HepG2 (cell line): ENCODE measurements around the gene FRMD4B. TPM values are rescaled to one million over a fixed set of nuclear protein-coding genes. Genes with fewer than 3 reads are reported as not detected.

Experiments used
- ATAC-seq: fragments of 200-7000 bp; cut with Tn5 transposase; 3 replicates; pipeline ENCODE4 v1.9.1; 2020; ENCODE audit warnings: mild to moderate bottlenecking, moderate library complexity
- BruUV-seq: library from RNA; stranded (reverse); fragments of 400-500 nt; replicated peaks from 2 replicates; lab custom pipeline; 2021; lab: Mats Ljungman, UMichigan
- CTCF ChIA-PET: fragments of 300-600 bp; formaldehyde crosslinking; extraction: SDS; loops from one replicate; lab custom pipeline; 2021; ENCODE audit warnings: low total read pairs, inconsistent platforms, low intra/inter-chr PET ratio; lab: Yijun Ruan, JAX
- POLR2A ChIA-PET: fragments of 350-600 bp; sonication (Branson Sonifier 250); formaldehyde crosslinking; loops from one replicate; lab custom pipeline; 2020; ENCODE audit warnings: antibody characterized with exemption, inconsistent platforms; lab: Yijun Ruan, JAX
- DNase-seq: peaks from one replicate; pipeline ENCODE4 v3.0.0-alpha.2; 2015; ENCODE audit warnings: low spot score
- FAIRE-seq: peaks from 3 replicates; lab custom pipeline; 2011; peaks lifted over from hg19 to GRCh38; lab: Jason Lieb, UNC
- H2AFZ ChIP-seq: one replicate; pipeline ENCODE4 v1.6.1; 2011; ENCODE audit warnings: low read length, inconsistent platforms
- H3K27ac ChIP-seq: fragments of 300-600 bp; 3 replicates; pipeline ENCODE4 v1.8.0; 2011; ENCODE audit warnings: mixed run types, mild to moderate bottlenecking, mixed read lengths, low read length, inconsistent platforms; ENCODE audit not compliant: insufficient read depth; ENCODE audit errors: extremely low read length
- H3K27me3 ChIP-seq, 2 experiments: fragments of 200-600 bp in 1 of 2; 2 replicates in 1 of 2; 3 replicates in 1 of 2; pipeline versions ENCODE4 v1.6.0 to v1.8.0; 2011; ENCODE audit warnings: low read length in 2 of 2, mild to moderate bottlenecking in 2 of 2, moderate library complexity in 2 of 2, inconsistent platforms in 1 of 2; ENCODE audit not compliant: insufficient read depth in 2 of 2, control insufficient read depth in 1 of 2
- H3K36me3 ChIP-seq, 2 experiments: fragments of 200-600 bp in 1 of 2; replicated peaks in 1 of 2; 2 replicates in 1 of 2; 3 replicates in 1 of 2; pipeline versions ENCODE4 v1.5.1 to v1.8.0; 2011; ENCODE audit warnings: low read length in 2 of 2, inconsistent platforms in 1 of 2; ENCODE audit not compliant: insufficient read depth in 2 of 2, control insufficient read depth in 1 of 2
- H3K4me1 ChIP-seq: 2 replicates; pipeline ENCODE4 v1.5.1; 2012; ENCODE audit warnings: low read length, inconsistent platforms; ENCODE audit not compliant: insufficient read depth
- H3K4me2 ChIP-seq: 2 replicates; pipeline ENCODE4 v1.6.0; 2011; ENCODE audit warnings: low read depth, low read length, inconsistent platforms
- H3K4me3 ChIP-seq, 3 experiments: fragments of 200-600 bp in 1 of 3; sonication (generic), shearing (Covaris generic) in 1 of 3; replicated peaks in 1 of 3; 2 replicates each; pipeline ENCODE4 v1.5.1; 2011 to 2016; ENCODE audit warnings: low read length in 3 of 3, inconsistent platforms in 2 of 3, low read depth in 2 of 3, mild to moderate bottlenecking in 2 of 3, control low read depth in 1 of 3, mixed read lengths in 1 of 3; ENCODE audit not compliant: insufficient read depth in 1 of 3
- H3K79me2 ChIP-seq: one replicate; pipeline ENCODE4 v1.6.1; 2011; ENCODE audit warnings: low read length, inconsistent platforms; ENCODE audit not compliant: insufficient read depth
- H3K9ac ChIP-seq: 2 replicates; pipeline ENCODE4 v1.6.0; 2011; ENCODE audit warnings: mild to moderate bottlenecking, low read depth, low read length, inconsistent platforms; ENCODE audit not compliant: insufficient read depth
- H3K9me3 ChIP-seq: 2 replicates; pipeline ENCODE4 v1.5.1; 2012; ENCODE audit warnings: mild to moderate bottlenecking, low read length
- H4K20me1 ChIP-seq: 2 replicates; pipeline ENCODE4 v1.6.0; 2011; ENCODE audit warnings: inconsistent platforms, mild to moderate bottlenecking, low read length, moderate library complexity; ENCODE audit not compliant: insufficient read depth
- ARID3A ChIP-seq: IDR thresholded peaks from 2 replicates; pipeline ENCODE4 v1.6.1; 2012; ENCODE audit warnings: low read depth, low read length, improper control_type of control experiment
- BRCA1 ChIP-seq: sonication (generic); formaldehyde crosslinking; IDR thresholded peaks from 2 replicates; pipeline ENCODE4 v1.4.0; 2020; ENCODE audit warnings: missing genetic modification reagents
- CEBPZ ChIP-seq: IDR thresholded peaks from 2 replicates; pipeline ENCODE4 v1.6.1; 2012; ENCODE audit warnings: low read length, improper control_type of control experiment
- CHD4 ChIP-seq: fragments of 200-600 bp; sonication (generic); IDR thresholded peaks from 2 replicates; pipeline ENCODE4 v1.7.0; 2017; ENCODE audit warnings: mild to moderate bottlenecking, low read length, borderline replicate concordance
- CREB1 ChIP-seq, 2 experiments: fragments of 450-650 bp in 1 of 2; IDR thresholded peaks; 2 replicates each; pipeline ENCODE4 v1.6.1; 2016 to 2017; ENCODE audit warnings: control low read depth in 1 of 2, mild to moderate bottlenecking in 1 of 2, missing compliant biosample characterization in 1 of 2, missing genetic modification characterization in 1 of 2
- FOSL2 ChIP-seq: sonication (generic); formaldehyde crosslinking; IDR thresholded peaks from 2 replicates; pipeline ENCODE4 v1.4.0; 2020; ENCODE audit warnings: missing genetic modification reagents
- RBFOX2 ChIP-seq: fragments of 200-400 bp; formaldehyde crosslinking; IDR thresholded peaks from 2 replicates; pipeline ENCODE4 v1.6.1; 2017; ENCODE audit warnings: low read depth, mild to moderate bottlenecking, low read length
- SMYD3 ChIP-seq: sonication (generic); formaldehyde crosslinking; IDR thresholded peaks from 2 replicates; pipeline ENCODE4 v1.8.1; 2023; ENCODE audit warnings: mild to moderate bottlenecking, missing genetic modification reagents
- SP1 ChIP-seq, 2 experiments: fragments of 450-650 bp in 1 of 2; sonication (generic) in 1 of 2; formaldehyde crosslinking in 1 of 2; IDR thresholded peaks; 2 replicates each; pipeline versions ENCODE4 v1.4.0 to v1.6.1; 2016 to 2020; ENCODE audit warnings: missing genetic modification reagents in 1 of 2
- ZBTB14 ChIP-seq: sonication (generic); formaldehyde crosslinking; IDR thresholded peaks from 2 replicates; pipeline ENCODE4 v1.4.0; 2020; ENCODE audit warnings: missing genetic modification reagents
- ZNF138 ChIP-seq: sonication (generic); formaldehyde crosslinking; IDR thresholded peaks from 2 replicates; pipeline ENCODE4 v1.5.0; 2020; ENCODE audit warnings: mild to moderate bottlenecking, low read depth, missing genetic modification reagents
- ZNF362 ChIP-seq: sonication (generic); formaldehyde crosslinking; IDR thresholded peaks from 2 replicates; pipeline ENCODE4 v1.4.0; 2020; ENCODE audit warnings: missing genetic modification reagents, mild to moderate bottlenecking, borderline replicate concordance
- ZNF788 ChIP-seq: sonication (generic); formaldehyde crosslinking; IDR thresholded peaks from 2 replicates; pipeline ENCODE4 v1.5.0; 2020; ENCODE audit warnings: mild to moderate bottlenecking, missing genetic modification reagents, borderline replicate concordance
- ZSCAN31 ChIP-seq: sonication (generic); formaldehyde crosslinking; IDR thresholded peaks from 2 replicates; pipeline ENCODE4 v1.5.0; 2020; ENCODE audit warnings: low read depth, mild to moderate bottlenecking, missing genetic modification reagents
- WGBS: methylation state at CpG from one replicate; pipeline ENCODE4 v1.1.6; 2017; ENCODE audit warnings: low lambda C conversion rate; 5-methylcytosine and 5-hydroxymethylcytosine counted together
- in situ Hi-C: cut with HindIII; loops from 2 replicates; pipeline ENCODE4 v1.10.0; 2017; ENCODE audit warnings: low pct_unique_long_range_greater_than_20kb; ENCODE audit not compliant: extremely low pct_ligation_motif_present
- intact Hi-C: fragments of 100-400 bp; cut with micrococcal nuclease; formaldehyde crosslinking; loops from one replicate; pipeline ENCODE4 v1.10.0; 2022; ENCODE audit not compliant: unreplicated experiment
- polyA plus RNA-seq, 8 experiments: library from polyadenylated mRNA; depleted of rRNA in 3 of 8; stranded (reverse) in 7 of 8; unstranded in 1 of 8; fragments of >200 nt; fragmentation: Illumina TruSeq in 4 of 8; extraction: Trizol in 4 of 8; gene quantifications; 2 replicates each; pipeline versions ENCODE4 v1.2.1 to v1.2.3, GENCODE V29; 2011 to 2016; ENCODE audit warnings: low read depth in 4 of 8, missing spikeins in 1 of 8, mixed read lengths in 1 of 8; ENCODE audit not compliant: insufficient read depth in 1 of 8
- total RNA-seq, 5 experiments: library from RNA; depleted of rRNA; stranded (reverse); fragments of >200 nt; fragmentation: Illumina TruSeq; extraction: Trizol; gene quantifications; 2 replicates each; pipeline ENCODE4 v1.2.3, GENCODE V29; 2016; ENCODE audit warnings: low read depth in 1 of 5
- TF ChIP-seq, protein P1 (sequence below): sonication (generic); formaldehyde crosslinking; IDR thresholded peaks from 2 replicates; pipeline ENCODE4 v1.4.0; 2020; ENCODE audit warnings: missing genetic modification reagents

Gene FRMD4B
- total and polyA plus RNA-seq, 2 of the 13 experiments (the other 11 are each of a cell fraction or from before 2014, with no cell fraction given) = 3.0 to 3.3 TPM

DNA sequence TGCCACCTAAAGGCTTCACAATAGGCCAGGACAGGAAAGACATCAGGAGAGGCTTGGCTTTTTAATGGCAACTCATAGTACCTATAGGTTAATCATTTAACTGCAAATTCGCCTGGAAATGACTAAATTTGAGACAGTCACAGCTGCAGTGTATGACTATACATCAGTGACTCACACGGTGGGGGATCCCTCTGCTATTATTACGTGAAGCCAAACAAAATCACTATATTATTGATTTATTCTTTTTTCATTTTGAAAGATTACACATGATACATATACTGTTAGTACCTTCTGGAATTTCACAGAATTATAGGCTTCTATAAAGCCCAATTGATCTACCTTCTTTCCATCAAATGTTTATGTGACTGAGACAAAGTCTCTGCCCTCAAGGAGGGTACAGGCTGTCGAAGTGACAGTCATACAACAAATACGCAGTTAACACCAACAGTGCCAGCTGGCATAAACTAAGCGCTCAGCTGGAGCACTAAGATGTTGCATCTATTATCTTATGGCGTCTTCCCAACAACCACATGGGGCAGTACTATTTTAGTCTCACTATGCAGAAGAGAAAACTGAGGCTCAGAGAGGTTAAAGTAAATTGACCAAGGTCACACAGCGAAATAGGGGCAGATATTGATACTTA lies 181.5 kb downstream of the FRMD4B start:
- in situ Hi-C loops = no loop called here
- ATAC-seq (no peak), DNase-seq (peak; percentile 19), FAIRE-seq (no peak)
- no peak overlapping the region for H3K27ac ChIP-seq
- no peaks in the 10 kb centered on the region for H4K20me1 ChIP-seq
- H3K4me1 ChIP-seq = peaks cover 18% of the 10 kb centered on the region
- no peaks in the 10 kb centered on the region for H3K27me3 ChIP-seq
- peak overlapping the region; percentile 41; the same call in 1 of the 2 replicates for H3K4me2 ChIP-seq
- intact Hi-C loops = no loop called here
- no peak overlapping the region for H2AFZ ChIP-seq
- BruUV-seq = no TSS peak
- no peak overlapping the region for H3K4me3 ChIP-seq
- H3K9ac ChIP-seq = no peak overlapping the region
- ChIA-PET POLR2A (no interaction called here), CTCF (no interaction called here)
- H3K9me3 ChIP-seq = no peaks in the 10 kb centered on the region
- no peaks in the 10 kb centered on the region for H3K36me3 ChIP-seq
- WGBS = 43% methylated on average over 8 of the region's 8 CpGs
- H3K79me2 ChIP-seq = no peaks in the 10 kb centered on the region
- TF ChIP-seq ZNF788 (CRISPR knock-in tag) (no peak), ZNF138 (CRISPR knock-in tag) (no peak), ARID3A (0 out of 2 replicates have a peak, but pooled peaks have one; percentile 35), FOSL2 (CRISPR knock-in tag) (peak; percentile 15; the same call in 1 of the 2 replicates), BRCA1 (CRISPR knock-in tag) (no peak), ZBTB14 (no peak), SMYD3 (CRISPR knock-in tag) (no peak), RBFOX2 (no peak), CREB1 (IDR thresholded peaks at IDR 0.05) (0 out of 2 replicates have a peak, but pooled peaks have one; percentile 9), CREB1 (CRISPR knock-in tag; IDR thresholded peaks at IDR 0.05) (no peak), SP1 (IDR thresholded peaks at IDR 0.05) (no peak), SP1 (CRISPR knock-in tag; IDR thresholded peaks at IDR 0.05) (no peak), CEBPZ (no peak), CHD4 (no peak), ZNF362 (CRISPR knock-in tag) (no peak), ZSCAN31 (no peak)
- TF ChIP-seq, protein P1, sequence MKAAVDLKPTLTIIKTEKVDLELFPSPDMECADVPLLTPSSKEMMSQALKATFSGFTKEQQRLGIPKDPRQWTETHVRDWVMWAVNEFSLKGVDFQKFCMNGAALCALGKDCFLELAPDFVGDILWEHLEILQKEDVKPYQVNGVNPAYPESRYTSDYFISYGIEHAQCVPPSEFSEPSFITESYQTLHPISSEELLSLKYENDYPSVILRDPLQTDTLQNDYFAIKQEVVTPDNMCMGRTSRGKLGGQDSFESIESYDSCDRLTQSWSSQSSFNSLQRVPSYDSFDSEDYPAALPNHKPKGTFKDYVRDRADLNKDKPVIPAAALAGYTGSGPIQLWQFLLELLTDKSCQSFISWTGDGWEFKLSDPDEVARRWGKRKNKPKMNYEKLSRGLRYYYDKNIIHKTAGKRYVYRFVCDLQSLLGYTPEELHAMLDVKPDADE (CRISPR knock-in tag) = no peak
